ENCODE results near the gene BICRA.

BICRA gene

DNA sequence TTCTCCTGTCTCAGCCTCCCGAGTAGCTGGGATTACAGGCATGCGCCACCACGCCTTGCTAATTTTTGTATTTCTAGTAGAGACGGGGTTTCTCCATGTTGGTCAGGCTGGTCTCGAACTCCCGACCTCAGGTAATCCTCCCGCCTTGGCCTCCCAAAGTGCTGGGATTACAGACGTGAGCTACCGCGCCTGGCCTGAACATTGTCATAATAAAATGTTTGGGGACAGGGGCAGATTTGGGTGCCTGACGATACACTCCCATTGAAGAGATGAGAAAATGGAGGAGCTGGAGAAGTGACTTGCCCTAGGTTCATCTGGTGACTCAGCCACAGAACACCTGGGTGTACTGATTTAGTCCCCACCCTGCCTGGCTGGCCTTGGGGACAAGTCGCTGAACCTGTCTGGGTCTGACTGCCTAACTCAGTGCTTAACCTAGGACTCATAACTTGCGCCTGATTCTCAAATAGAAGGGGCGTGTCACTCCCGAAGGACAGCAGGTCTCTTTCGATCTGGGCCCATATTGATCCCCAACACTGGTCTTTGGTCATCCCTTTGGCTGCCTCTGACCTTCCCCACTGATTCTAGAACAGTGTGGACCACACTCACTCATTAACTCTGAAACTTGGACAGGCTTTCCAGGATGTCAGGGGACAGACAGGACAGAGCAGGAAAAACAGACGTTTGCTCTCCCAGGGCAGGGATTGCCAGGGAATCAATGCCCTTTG lies 7.6 kb upstream of the BICRA start:
- DNase-seq (ENCODE audit: low read depth in 2 of 2), result no peak

DNA sequence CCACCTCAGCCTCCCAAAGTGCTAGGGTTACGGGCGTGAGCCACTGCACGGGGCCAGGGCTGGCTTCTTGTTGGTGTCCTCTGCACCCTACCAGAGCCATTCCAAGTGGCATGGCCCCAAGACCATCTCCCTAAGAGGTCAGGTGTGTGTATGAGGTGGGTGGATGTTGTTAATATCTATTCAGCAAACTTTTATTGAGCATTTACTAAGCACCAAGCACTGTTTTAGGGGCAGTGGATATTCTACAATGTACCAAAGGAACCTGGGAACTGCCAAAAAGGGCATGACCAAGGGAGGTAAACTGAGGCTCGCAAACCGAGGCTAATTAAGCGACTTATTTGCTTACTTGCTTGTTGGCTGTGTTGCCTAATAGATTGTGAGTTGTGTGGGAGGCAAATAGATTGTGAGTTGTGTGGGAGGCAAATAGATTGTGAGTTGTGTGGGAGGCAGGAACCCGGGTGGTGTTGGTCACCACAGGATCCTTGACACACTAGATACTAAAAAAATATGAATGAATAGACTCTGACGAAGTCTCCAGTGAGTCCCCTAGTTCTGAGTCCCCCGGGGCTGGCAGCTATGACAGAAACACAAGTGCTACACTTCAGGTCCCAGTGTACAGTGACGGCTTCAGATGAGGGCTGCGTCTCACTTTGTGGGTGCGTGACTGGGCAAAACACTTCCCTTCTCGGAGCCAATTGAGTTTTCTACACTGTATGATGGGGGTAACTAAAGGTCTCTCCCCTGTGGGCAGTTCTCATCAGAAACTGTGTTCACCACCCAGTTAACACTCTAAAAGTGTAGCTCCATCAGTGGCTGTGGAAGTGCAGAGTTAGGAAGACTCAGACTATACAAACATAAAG lies 5.0 kb upstream of the BICRA start:
- no peak for DNase-seq (ENCODE audit: low read depth in 2 of 2)

DNA sequence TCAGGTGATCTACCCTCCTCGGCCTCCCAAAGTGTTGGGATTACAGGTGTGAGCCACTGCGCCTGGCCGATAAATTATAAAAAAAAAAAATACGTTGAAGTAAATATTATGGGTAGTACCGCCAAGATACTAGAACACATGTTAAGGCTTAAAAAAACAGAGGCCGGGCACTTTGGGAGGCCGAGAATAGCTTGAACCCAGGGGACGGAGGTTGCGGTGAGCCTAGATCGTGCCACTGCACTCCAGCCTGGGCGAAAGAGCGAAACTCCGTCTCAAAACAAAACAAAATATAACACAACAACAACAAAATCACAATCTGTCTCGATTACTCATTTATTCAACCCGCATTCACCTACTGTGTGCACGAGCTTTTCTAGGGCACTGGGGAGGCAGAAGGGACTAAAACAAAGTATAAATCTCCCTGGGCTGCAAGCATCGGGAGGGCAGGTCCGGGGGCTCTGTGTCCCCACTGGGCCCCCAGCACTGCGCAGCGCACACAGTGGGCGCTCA lies 1.3 kb upstream of the BICRA start:
- no peak for DNase-seq (ENCODE audit: low read depth in 2 of 2)

DNA sequence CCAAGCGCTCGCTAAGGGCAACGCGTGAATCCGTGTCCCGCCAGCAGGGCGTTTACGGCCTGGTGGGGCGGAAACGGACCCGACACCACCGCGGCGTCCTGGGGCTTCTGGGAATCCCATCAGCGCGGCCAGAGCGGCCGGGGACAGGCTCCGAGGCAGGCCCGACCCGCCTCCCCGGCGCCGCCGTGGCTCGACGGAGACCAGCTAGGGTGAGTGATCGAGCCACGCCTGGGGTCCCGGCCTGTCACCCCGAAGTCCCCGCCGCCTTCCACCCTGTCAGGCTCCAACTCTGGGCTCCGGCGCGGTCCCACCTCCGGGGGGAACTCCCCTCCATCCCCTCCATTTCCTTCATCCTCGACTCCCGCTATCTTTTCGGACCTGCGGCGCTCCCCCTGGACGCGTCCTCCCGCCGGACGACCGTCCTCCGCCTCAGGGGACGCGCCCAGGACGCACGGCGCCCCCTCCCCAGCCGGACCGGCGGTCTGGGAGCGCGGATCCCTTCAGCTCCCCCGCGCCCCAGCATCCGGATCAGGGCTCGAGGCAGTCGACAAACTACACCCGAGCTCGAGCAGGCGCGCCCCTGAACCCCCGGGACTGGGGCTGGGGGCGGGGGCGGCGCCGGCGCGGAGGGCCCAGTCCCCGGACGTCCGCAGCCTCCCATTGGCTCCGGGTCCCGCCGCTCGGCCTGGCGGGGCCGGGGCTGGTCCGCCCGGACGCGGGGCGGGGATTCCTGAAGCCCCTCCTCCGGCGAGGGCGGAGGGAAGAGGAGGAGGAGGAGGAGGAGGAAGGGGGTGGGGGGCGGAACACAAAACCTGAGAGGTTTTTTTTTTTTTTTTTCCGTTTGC lies 638 bp upstream of the BICRA start:
- DNase-seq (ENCODE audit: low read depth in 2 of 2), result peak; percentile 90 to 93

DNA sequence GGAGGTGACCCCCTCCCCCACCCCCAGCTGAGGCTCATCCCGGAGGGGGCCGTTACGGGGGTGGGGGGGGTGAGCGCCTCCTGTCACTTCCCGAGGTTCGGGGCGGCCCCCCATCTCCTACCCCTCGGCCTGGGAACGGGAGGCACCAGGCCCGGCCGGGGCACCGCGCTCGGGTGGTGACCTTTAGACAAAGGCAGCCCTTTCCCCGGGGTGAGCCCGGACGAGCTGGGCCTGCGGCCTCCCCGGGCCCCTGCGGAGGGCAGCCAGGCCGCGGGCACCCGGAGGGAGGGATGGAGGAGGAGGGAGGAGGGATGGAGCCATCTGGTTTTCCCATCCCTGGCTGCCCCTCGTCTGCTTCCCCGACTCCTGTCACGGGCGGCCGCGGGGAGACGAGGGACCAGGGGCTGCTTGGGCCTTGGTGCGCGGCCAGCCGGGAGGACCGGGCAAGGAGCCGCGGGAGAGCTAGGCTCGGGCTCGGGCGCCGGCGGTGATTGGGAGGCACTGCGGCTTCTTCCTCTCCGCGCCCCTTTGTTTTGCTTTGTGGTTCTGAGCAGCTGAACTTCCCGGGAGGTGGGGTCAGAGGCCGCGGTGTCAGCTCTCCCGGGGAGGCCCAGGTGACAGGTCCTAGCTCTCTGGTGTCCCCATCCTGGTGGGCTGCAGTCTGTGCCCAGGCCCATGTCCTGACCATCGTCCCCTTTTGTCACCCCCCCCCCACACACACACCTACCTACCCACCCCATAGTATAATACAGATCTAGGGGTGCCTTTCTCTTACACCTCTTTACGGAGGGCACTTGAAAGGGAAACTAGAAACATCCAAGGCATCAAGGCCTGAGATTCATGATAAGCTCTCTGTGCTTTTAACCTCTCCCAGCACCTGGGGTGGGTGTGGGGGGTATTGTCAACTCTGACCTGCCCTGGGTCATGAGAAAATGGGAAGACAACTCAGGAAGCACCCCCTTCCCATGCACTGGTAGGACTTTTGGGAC lies 1.3 kb downstream of the BICRA start:
- peak in 1 of 2 donors; percentile 26 for DNase-seq (ENCODE audit: low read depth in 2 of 2)

DNA sequence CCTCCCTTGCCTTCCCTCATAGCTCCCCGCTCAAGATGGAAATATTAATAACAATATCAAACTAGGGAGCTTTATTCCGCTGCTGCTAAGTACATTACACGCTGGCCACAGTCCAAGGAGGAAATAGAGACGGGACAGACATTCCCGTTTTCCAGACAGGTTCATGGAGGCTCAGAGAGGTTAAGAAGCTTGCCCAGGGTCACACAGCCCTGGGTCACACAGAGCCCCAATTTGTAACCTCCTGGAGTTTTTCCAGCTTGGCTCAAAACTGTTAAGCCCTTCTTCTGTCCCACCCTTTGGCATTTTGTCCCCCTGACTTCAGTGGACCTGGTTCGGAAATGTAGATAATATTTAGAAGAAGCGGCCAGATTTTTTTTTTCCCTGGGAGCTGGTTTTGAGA lies 2.0 kb downstream of the BICRA start:
- DNase-seq (ENCODE audit: low read depth in 2 of 2), result no peak

DNA sequence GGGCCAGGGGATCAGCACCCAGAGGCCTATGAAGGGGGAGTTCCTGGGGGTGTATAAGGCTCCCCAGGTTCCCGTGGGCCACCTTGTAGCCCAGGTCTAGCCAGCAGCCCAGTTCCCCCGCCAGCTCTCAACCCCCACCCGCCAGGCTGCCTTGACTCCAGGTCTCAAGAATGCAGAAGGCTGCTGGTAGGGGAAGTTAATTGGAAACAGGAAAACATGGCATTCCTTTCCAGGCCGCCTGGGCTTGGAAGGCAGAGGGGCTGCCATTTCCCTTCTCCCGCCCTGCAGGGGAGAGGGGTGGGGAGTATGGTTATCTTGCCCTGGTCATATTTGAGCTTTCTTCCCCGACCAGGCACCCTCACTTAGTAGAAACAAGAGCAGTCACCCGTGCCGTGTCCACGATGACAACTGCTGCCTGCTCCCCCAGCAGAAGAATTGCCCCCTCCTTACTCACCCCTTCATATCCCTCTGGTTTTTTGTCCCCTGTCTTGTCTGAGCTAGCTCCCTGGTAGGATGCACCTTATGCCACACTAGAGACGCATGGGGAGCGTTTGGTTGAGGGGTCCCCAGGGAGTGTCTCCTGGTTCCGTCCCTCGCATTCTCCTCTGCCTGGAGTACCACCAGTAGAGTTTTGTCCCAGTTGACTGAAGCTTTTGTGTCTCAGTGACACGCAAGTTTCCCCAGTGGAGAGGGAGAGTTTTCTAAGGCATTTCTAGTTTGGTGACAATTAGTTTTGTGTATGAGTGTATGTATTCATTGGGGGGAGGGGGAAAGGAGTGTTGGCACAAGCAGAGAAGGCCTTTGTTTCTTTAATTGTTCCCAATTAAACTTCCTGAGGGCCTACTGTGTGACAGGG lies 4.5 kb downstream of the BICRA start:
- no peak for DNase-seq (ENCODE audit: low read depth in 2 of 2)

DNA sequence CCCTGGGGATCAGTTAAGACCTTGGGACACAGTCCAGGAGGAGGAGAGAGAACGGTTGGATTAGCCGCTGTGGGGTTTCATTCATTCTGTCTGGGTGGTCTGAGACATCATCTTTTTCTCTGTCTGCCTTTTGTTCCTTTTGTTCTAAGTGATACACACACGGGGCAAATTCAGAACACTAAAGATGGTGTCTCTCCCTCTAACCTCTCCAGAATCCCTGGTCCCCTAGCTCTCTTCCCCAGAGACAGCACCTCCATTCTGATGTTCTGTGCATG lies 5.0 kb downstream of the BICRA start:
- DNase-seq (ENCODE audit: low read depth in 2 of 2), result no peak

DNA sequence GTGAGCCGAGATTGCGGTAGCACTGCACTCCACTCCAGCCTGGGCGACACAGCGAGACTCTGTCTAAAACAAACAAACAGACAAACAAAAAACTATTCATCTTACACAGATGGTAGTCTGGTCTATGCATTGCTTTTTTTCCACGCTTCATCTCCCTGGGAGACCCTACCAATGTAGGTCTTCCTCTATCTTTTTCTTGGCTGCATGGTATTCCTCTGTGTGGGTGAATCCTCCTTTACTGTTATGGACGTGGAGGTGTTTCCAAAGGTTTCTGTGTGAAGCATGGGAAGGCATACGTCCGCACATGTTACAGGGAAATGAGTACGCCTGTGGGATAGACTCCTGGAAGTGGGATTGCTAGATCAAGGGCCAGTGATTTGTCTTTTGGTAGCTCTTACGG lies 5.6 kb downstream of the BICRA start:
- no peak for DNase-seq (ENCODE audit: low read depth in 2 of 2)

DNA sequence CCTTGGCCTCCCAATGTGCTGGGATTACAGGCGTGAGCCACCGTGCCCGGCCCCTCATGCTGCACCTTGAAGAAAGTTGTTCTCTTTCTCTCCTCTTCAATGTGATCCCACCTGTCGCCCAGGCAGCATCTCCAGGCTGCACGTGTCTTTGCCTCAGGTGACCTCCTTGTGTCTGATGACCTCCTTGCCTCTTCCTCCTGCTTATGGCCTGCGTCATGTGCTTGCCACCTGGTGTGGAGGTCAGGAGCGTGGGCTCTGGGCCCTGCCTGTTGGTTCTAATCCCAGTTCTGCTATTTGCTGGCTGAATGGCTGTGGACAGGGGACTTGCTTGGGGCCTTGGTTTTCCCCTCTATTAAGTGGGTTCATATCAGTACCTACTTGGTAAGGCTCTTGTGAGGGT lies 6.3 kb downstream of the BICRA start:
- DNase-seq (ENCODE audit: low read depth in 2 of 2), result no peak

DNA sequence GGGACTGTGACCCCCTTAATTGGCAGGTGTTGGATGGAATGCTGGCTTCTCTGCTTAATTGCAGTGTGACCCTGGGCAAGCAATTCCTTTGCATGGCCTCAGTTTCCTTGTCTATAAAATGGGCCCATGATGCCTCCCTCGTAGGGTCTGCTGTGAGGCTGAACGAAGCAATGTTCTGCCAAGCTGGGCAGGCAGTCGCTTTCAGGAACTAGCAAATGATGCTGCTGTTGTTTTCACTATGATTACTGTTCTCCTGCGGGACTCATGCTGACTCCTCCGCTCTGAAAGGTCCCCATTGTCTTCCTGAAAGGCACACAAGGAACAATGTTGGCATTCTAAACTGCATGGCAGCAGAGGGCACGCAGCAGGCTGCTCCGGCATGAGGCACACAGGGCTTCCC lies 6.8 kb downstream of the BICRA start:
- DNase-seq (ENCODE audit: low read depth in 2 of 2), result no peak

DNA sequence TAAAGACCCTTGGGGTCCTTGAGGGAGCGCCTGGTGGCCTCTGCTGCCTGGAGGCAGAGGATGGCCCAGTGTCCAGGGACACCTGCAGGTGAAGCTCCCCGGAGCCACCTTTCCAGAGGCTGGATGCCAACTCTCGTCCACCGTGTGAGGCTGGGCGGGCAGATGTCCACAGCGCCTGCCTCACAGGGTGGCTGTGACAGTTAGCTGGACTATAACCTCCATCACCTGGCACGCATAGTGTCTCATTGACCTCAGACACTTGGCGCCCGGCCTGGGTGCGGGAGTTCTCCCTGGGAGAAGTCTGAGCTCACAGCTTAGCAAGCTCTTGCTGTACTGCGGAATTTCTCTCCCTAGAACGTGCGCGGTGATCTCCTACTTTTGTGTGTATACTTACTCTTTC lies 9.8 kb downstream of the BICRA start:
- DNase-seq (ENCODE audit: low read depth in 2 of 2), result no peak

DNA sequence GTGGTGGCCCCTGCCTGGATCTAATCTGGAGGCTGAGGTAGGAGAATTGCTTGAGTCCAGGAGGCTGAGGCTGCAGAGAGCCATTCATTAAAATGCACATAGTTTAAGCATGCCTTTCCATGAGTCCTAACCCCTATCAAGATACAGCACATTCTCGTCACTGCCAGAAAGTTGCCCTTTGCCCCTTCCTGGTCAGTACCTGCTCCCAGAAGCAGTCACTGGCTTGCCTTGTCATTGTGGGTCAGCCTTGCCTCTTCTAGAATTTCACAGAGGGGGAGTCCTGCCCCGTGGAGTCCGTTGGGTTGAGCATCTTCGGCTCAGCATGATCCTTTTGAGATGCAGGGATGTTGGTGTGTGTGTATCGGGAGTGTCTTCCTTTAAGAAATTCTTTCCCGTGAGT lies 10.8 kb downstream of the BICRA start:
- no peak for DNase-seq (ENCODE audit: low read depth in 2 of 2)

DNA sequence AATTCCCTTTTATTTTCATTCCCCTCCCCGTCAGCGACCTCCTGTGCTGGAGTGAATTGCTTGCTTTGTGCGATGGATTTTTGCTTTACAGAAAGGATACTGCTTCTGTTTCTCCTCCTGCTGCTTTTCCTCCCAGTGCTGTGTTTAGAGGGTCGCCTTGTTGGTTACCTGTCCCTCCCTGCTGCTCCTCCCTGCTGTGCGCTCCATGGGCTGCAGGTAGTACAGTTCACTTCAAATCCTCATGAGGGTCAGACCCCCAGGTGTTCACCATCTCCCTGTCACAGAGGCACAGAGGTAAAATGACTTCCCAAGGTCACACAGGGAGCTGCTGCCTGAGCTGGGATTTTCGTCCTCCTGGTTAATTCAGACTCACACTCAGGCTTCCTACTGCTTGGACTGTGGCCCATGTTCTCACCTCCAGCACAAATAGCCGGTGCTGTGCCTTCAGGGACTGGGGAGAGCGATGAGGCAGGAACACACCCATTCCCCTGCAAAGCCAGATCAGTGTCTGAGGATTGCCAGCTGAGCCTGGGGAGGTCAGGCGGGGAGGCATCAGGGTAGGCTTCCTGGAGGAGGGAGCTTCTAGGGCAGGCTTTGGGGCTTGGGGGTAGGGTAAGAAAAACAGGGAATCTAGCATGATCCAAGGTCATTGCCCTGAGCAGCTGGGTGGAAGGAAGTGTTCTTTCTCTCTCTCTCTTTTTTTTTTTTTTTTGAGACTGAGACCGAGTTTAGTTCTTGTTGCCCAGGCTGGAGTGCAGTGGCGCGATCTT lies 14.4 kb downstream of the BICRA start:
- DNase-seq (ENCODE audit: low read depth in 2 of 2), result no peak

DNA sequence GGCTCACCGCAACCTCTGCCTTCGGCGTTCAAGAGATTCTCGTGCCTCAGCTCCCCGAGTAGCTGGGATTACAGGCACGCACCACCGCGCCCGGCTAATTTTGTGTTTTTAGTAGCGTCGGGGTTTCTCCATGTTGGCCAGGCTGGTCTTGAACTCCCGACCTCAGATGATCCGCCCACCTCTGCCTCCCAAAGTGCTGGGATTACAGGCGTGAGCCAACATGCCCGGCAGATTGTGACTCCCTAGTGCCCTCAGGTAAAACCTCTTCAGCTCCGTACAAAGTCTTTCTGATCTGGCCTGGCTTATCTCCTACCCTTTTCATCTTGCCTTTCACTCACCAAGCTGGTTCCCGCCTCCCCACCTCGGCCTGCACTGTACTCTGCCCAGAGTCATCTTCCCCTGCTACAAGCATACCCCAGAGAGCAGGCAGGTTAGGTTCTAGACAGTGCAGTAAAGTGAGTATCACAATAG lies 15.0 kb downstream of the BICRA start:
- DNase-seq (ENCODE audit: low read depth in 2 of 2), result no peak

DNA sequence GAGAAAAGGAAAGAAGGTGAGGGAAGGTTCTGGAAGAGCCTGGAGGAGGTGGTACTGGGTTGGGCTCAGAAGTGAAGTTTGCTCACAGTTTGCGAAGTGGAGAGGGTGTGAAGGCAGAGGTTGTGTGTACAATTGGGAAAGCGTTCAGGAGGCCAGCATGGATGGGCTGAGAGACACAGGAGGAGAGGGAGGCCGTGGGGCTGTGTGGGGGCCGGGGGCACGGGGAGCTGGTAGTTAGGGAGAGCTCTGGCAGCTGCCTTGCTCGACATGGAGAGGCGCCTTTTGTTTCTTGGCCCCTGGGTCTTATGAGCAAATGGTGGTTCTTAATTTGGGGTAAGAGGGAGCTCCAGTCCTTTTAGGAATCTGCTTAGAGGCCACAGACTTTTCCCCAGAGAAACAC lies 16.7 kb downstream of the BICRA start:
- no peak for DNase-seq (ENCODE audit: low read depth in 2 of 2)

DNA sequence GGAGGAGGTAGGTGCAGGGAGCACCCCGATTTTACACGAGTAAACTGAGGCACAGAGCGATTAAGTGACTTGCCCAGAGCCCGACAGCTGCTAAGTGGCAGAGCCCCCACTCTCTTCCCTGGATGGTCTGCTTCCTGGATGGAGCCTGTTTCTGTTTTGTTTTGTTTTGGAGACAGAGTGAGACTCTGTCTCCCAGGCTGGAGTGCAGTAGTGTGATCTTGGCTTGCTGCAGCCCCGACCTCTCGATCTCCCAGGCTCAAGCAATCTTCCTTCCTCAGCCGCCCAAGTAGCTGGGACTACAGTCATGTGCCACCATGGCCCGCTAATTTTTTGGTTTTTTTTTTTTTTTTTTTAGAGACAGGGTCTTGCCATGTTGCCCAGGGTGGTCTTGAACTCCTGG lies 17.3 kb downstream of the BICRA start:
- DNase-seq (ENCODE audit: low read depth in 2 of 2), result no peak

DNA sequence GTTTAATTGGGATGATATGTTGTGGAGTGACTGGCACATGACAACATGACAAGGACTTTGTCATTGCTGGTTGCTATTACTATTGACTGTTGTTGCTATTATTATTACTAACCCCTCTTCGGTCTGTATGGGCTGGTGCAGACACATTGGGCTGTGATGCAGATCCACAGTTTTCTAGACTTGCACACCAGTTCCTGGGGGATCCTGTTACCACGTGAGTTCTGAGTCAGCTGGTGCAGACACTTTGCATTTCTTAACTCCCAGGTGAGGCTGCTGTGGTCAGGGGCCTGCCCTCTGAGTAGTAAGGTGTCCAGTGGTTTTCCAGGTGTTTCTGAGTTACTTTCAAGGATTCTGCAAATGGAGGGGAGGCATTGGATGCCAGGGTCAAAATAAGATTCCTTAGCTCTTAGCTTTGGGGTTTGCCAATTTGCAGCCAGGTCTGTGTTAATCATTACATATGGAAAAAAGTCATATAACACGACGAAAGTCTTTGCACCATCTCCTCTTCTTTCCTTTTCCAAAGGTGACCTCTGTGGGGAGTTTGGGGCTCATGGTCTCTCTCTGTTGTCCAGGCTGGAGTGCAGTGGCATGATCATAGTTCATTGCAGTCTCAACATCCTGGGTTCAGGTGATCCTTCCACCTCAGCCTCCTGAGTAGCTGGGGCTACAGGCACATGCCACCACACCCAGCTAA lies 19.3 kb downstream of the BICRA start:
- no peak for DNase-seq (ENCODE audit: low read depth in 2 of 2)

DNA sequence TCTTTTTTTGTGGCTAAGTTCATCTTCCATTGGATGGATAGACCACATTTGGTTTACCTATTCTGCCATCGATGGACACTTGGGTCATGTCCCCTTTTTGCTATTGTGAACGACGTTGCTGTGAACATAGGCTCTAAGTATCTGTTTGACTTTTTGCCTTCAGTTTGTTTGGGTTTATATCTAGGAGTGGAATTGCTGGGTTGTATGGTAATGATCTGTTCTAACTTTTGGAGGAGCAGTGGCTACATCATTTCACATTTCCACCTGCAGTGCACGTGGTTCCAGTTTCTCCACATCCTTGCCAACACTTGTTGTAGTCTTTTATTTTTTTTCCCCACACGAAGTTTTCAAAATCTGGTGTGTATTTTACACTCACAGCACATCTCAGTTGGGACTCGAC lies 21.7 kb downstream of the BICRA start:
- no peak for DNase-seq (ENCODE audit: low read depth in 2 of 2)
